LNCaP clone FGC (cell line): ENCODE results near the gene MATCAP1.

Experiments
- DNase-seq: peaks from one replicate; pipeline ENCODE4 v3.0.0-alpha.2; 2011; ENCODE audit warnings: low read depth
- H3K4me3 ChIP-seq: 2 replicates; pipeline ENCODE4 v1.5.1; 2011; ENCODE audit warnings: mild to moderate bottlenecking, low read depth, low read length, control low read depth
- TF ChIP-seq, protein P1 (sequence below): IDR thresholded peaks from 2 replicates; pipeline ENCODE4 v1.5.1; 2012; ENCODE audit warnings: mild to moderate bottlenecking; ENCODE audit not compliant: control insufficient read depth, insufficient read depth; ENCODE audit errors: extremely low read depth

The MATCAP1 gene

DNA sequence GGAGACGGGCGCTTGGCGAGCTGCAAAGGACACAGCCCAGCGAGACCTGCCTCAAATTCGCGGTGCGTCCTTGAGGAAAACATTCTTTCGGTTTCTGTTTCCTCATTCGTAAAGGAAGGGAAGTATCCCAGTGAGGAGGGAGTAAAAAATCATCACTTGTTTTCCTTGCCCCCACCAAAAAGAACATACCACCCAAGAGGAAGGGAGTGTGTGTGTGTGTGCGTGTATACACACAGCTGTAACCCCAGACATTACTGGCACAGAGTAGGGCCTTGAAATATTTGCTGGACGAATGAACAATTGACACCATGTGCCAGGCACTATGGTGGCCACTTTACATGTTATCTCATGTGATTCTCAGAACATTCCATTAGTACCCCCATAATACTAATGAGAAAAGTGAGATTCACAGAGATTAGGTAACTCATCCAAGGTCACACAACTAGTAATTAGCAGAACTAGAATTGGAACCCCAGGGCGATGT lies 1.9 kb upstream of the MATCAP1 start:
- DNase-seq = no peak
- H3K4me3 ChIP-seq = no peak overlapping the region
- TF ChIP-seq, protein P1, sequence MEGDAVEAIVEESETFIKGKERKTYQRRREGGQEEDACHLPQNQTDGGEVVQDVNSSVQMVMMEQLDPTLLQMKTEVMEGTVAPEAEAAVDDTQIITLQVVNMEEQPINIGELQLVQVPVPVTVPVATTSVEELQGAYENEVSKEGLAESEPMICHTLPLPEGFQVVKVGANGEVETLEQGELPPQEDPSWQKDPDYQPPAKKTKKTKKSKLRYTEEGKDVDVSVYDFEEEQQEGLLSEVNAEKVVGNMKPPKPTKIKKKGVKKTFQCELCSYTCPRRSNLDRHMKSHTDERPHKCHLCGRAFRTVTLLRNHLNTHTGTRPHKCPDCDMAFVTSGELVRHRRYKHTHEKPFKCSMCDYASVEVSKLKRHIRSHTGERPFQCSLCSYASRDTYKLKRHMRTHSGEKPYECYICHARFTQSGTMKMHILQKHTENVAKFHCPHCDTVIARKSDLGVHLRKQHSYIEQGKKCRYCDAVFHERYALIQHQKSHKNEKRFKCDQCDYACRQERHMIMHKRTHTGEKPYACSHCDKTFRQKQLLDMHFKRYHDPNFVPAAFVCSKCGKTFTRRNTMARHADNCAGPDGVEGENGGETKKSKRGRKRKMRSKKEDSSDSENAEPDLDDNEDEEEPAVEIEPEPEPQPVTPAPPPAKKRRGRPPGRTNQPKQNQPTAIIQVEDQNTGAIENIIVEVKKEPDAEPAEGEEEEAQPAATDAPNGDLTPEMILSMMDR = no peak

DNA sequence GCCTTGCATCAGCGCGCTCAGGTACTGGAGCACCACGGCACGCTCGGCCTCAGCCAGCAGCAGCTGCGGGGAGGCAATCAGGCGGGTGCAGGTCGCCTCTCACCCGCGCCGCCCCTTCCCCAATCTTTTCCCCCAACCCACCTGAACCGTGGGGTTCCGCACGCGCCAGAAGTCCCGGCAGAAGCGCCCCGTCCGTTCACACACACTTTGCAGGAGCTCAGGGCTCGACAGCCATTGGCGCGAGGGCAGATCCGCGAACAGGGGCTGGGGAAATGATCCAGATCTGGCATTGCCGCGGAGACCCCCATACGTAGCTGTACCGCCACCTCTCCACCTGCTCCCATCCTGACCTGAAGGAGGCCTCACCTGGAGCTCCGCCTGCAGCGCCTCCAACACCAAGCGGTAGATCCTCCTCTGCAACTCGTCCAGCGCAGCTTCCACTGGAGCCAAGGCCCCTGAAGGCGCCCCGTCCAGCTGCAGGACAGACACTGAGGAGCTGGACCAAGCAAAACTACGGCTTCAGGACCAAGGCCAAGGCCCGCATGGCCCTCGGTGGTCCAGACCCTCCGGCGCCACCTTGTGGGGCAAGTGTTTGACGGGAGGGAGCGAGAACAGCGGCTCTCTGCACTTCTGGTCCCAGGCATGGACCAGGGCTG lies 1.4 kb upstream of the MATCAP1 start:
- no peak for DNase-seq

DNA sequence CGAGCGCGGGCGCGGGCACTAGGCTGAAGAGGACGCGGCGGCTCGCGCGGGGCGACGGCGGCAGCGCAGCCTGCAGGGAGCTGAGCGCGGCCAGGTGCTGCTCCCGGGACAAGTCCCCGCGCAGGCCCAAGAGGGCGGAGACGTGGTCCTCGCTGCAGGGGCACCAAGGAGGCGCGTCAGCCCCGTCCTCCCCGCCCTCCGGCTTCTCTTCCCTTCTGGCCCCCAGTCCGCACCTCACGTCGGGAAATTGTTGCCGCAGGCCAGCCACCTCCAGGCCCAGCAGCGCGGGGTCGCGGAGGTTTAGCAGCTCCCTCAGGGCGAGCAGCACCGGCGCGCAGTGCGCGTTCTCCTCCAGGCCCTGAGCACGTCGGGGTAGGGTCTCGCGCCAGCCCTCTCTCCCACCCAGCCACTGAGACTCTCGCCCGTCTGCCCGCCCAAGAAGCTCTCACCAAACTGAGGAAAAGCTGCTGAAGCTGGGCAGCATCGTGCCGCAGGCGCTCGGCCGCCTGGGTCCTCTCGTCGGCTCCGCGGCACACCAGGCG lies 761 bp upstream of the MATCAP1 start:
- peak overlapping the region; percentile 80 for H3K4me3 ChIP-seq
- TF ChIP-seq, protein P1 = no peak
- no peak for DNase-seq

More for the DNA sequence above, 1.4 kb upstream of the MATCAP1 start:
- H3K4me3 ChIP-seq = peak overlapping the region; percentile 80
- TF ChIP-seq, protein P1 = peak; percentile 48

DNA sequence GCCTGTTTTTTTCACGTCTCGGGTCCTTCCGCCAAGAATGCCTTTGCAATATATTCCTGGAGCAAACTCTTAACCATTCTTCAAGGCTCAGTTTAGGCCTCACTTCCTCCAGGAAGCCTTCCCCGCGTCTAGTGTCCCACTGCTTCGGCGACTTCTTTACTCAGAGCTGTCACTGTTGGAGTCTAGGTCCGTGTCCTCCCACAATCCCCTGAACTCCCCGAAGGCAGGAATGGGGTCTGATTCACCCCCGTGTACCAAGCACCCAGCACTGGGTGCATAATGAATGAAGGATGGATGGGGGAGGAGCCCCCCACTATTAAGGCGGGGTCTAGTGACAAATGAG lies 508 bp downstream of the MATCAP1 start:
- DNase-seq = no peak
- H3K4me3 ChIP-seq = peak overlapping the region; percentile 80
- TF ChIP-seq, protein P1 = no peak

DNA sequence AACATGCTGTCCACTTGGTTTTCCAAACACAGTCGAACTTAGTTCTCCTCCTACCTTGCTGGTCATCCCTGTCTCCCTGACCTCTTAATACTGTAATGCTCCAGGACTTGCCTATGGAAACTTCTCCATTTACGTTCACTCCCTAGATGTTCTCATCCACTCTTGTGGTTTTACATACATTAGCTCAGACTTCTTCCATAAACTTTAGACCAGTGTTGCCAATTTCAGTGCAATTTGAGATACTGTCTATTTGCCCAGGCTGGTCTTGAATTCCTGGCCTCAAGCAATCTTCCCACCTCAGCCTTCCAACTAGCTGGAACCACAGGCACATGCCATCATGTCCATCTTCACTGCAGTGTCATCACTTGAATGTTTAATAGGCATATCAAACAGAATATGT lies 1.5 kb downstream of the MATCAP1 start:
- H3K4me3 ChIP-seq = peak overlapping the region; percentile 80
- TF ChIP-seq, protein P1 = no peak
- DNase-seq = no peak

DNA sequence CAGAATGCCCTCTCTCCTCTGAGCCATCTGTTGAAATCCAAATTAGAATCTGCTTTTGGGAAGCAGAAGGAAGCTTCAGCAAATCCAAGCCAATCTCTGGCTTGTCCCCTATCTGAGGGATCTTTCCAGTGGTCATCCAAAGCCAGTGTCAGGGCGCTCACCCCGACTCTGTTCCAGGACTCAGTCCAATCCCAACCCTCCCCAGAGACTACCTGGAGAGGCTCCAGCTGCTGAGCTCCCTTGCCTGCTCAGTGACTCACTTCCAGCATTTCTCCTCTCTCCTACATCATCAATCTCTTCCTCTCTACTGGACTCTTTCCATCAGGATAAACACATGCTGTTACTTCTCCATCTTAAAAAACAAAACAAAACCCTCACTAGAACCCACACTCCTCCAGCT lies 2.4 kb downstream of the MATCAP1 start:
- no peak for DNase-seq
- TF ChIP-seq, protein P1 = no peak
- no peak overlapping the region for H3K4me3 ChIP-seq

DNA sequence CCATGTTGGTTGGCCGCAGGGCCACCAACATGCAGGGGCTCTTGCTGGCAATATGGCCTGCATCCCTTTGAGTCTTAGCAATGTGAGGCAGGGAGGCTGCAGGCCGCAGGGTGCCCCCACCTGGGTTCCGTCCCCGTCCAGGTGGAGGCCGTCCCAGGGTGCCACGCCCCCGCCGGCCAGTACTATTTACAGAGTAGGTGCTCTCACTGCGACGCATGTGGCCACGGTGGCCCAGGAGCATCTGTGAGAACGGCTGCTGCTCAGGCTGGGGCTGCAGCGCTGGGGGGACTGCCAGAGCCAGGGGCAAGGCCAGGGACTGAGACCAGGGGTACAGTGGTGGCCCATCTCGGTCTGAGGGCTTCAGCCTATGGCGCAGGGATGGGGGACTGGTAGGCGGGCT lies 3.6 kb downstream of the MATCAP1 start:
- H3K4me3 ChIP-seq = no peak overlapping the region
- no peak for DNase-seq
- TF ChIP-seq, protein P1 = no peak
